Calu3 (cell line): ENCODE results near the gene CAPG. TPM values are rescaled to one million over a fixed set of nuclear protein-coding genes. Genes with fewer than 3 reads are reported as not detected.
A peak's percentile ranks its signal among the peaks of the same experiment; 100 is the strongest.

Experiments used
- BruUV-seq: library from RNA; stranded (reverse); fragments of 400-500 nt; replicated peaks from 2 replicates; lab custom pipeline; 2021; lab: Mats Ljungman, UMichigan
- CTCF ChIA-PET: fragments of 300-600 bp; sonication (Branson Sonifier 250); formaldehyde crosslinking; loops from one replicate; lab custom pipeline; 2022; ENCODE audit warnings: antibody characterized with exemption; lab: Charles Lee
- DNase-seq: peaks from one replicate; pipeline ENCODE4 v3.0.0; 2022
- H3K27ac Mint-ChIP-seq: one replicate; pipeline ENCODE4 v1.8.0; 2022; ENCODE audit warnings: mixed read lengths; ENCODE audit not compliant: unreplicated experiment
- H3K27me3 Mint-ChIP-seq: one replicate; pipeline ENCODE4 v1.8.0; 2022; ENCODE audit warnings: mixed read lengths; ENCODE audit not compliant: unreplicated experiment
- H3K36me3 Mint-ChIP-seq: one replicate; pipeline ENCODE4 v1.8.0; 2022; ENCODE audit warnings: mild to moderate bottlenecking, moderate library complexity, mixed read lengths; ENCODE audit not compliant: insufficient read depth, unreplicated experiment
- H3K4me1 Mint-ChIP-seq: one replicate; pipeline ENCODE4 v1.8.0; 2022; ENCODE audit warnings: mild to moderate bottlenecking, low read depth, mixed read lengths; ENCODE audit not compliant: unreplicated experiment
- H3K4me3 Mint-ChIP-seq: one replicate; pipeline ENCODE4 v1.8.0; 2022; ENCODE audit warnings: mild to moderate bottlenecking, low read depth, moderate library complexity, mixed read lengths; ENCODE audit not compliant: unreplicated experiment
- H3K9me3 Mint-ChIP-seq: one replicate; pipeline ENCODE4 v1.8.0; 2022; ENCODE audit warnings: low read depth, mixed read lengths; ENCODE audit not compliant: unreplicated experiment
- CTCF ChIP-seq: fragments of 200-600 bp; IDR thresholded peaks from one replicate; pipeline ENCODE4 v1.8.0; 2022; ENCODE audit warnings: antibody characterized with exemption; ENCODE audit not compliant: unreplicated experiment
- intact Hi-C: fragments of 100-400 bp; cut with micrococcal nuclease; formaldehyde crosslinking; loops from one replicate; pipeline ENCODE4 v1.10.0; 2022; ENCODE audit not compliant: unreplicated experiment
- total RNA-seq: library from RNA; stranded (reverse); gene quantifications from 2 replicates; pipeline ENCODE4 v1.2.3, GENCODE V29; 2022

CAPG gene
- total RNA-seq, 1 experiment from 2014 or later = 238 TPM

- DNase-seq = no peak
- intact Hi-C loops = loop anchor here (5.0 kb wide), 1 partner anchor 99 kb away; the partner anchor contains the start of gene MAT2A
- no peaks in the 10 kb centered on the region for H3K9me3 Mint-ChIP-seq
- H3K27me3 Mint-ChIP-seq = no peaks in the 10 kb centered on the region
- BruUV-seq = TSS peak; percentile 75
- peaks cover 26% of the 10 kb centered on the region for H3K4me1 Mint-ChIP-seq
- CTCF ChIA-PET = interaction anchor here (0.7 to 1.4 kb wide), 3 partner anchors 33 to 157 kb away, joined by 3 to 4 read pairs (median 3); partner anchors contain the start of gene RNF181
- H3K4me3 Mint-ChIP-seq = peak overlapping the region; percentile 62
- TF ChIP-seq CTCF = no peak
- peaks cover 21% of the 10 kb centered on the region for H3K36me3 Mint-ChIP-seq
- peak overlapping the region; percentile 87 for H3K27ac Mint-ChIP-seq
Observed at GRCh38 chr2:85438201-85439024, 28.2 kb upstream of the CAPG start.

- Mint-ChIP-seq H3K27ac (peak overlapping the region; percentile 87), H3K27me3 (no peaks in the 10 kb centered on the region), H3K9me3 (no peaks in the 10 kb centered on the region), H3K4me3 (peak overlapping the region; percentile 62), H3K36me3 (peaks cover 21% of the 10 kb centered on the region), H3K4me1 (peaks cover 28% of the 10 kb centered on the region)
- intact Hi-C loops = loop anchor here (5.0 kb wide), 1 partner anchor 100 kb away; the partner anchor contains the start of gene MAT2A
- TF ChIP-seq CTCF = no peak
- peak; percentile 88 for DNase-seq
- CTCF ChIA-PET = interaction anchor here (0.7 to 1.4 kb wide), 5 partner anchors 67 to 158 kb away, joined by 3 to 8 read pairs (median 4); partner anchors contain the start of genes MAT2A and RNF181
- no TSS peak for BruUV-seq
Observed at GRCh38 chr2:85437488-85438200, 27.5 kb upstream of the CAPG start.

- Mint-ChIP-seq H3K27me3 (no peaks in the 10 kb centered on the region), H3K9me3 (no peaks in the 10 kb centered on the region), H3K27ac (peak overlapping the region; percentile 87), H3K4me1 (peaks cover 28% of the 10 kb centered on the region), H3K4me3 (peak overlapping the region; percentile 62), H3K36me3 (peaks cover 21% of the 10 kb centered on the region)
- BruUV-seq = no TSS peak
- CTCF ChIA-PET = interaction anchor here (0.7 to 0.9 kb wide), 3 partner anchors 68 to 102 kb away, joined by 3 to 8 read pairs (median 5); partner anchors contain the start of gene MAT2A
- no peak for DNase-seq
- intact Hi-C loops = loop anchor here (5.0 kb wide), 1 partner anchor 100 kb away; the partner anchor contains the start of gene MAT2A
- no peak for TF ChIP-seq CTCF
Observed at GRCh38 chr2:85436836-85437487, 26.8 kb upstream of the CAPG start.
